Neural cell (in vitro differentiated cells): Measurements from ENCODE around the gene CDH7.

Source experiments
- EP300 ChIP-seq: fragments of 450-650 bp; conservative IDR thresholded peaks from 2 replicates; pipeline ENCODE4 v1.6.1; 2014; ENCODE audit warnings: antibody characterized with exemption, mild to moderate bottlenecking, moderate library complexity; ENCODE audit not compliant: poor library complexity, severe bottlenecking
- POLR2AphosphoS5 ChIP-seq: IDR thresholded peaks from 2 replicates; pipeline ENCODE4 v1.6.1; 2012
- RAD21 ChIP-seq: fragments of 450-650 bp; conservative IDR thresholded peaks from 2 replicates; pipeline ENCODE4 v1.6.1; 2014; ENCODE audit warnings: antibody characterized with exemption, mild to moderate bottlenecking, moderate library complexity
- SMC3 ChIP-seq: fragments of 450-650 bp; conservative IDR thresholded peaks from 2 replicates; pipeline ENCODE4 v1.6.1; 2014; ENCODE audit warnings: antibody characterized with exemption, mild to moderate bottlenecking, moderate library complexity; ENCODE audit not compliant: poor library complexity
- TAF1 ChIP-seq: IDR thresholded peaks from 2 replicates; pipeline ENCODE4 v1.6.1; 2012; ENCODE audit warnings: low read depth
- TF ChIP-seq, protein P1 (sequence below): fragments of 450-650 bp; IDR thresholded peaks from 2 replicates; pipeline ENCODE4 v1.5.1; 2014; ENCODE audit warnings: antibody characterized with exemption, mild to moderate bottlenecking, moderate library complexity; ENCODE audit not compliant: poor library complexity, severe bottlenecking

- TF ChIP-seq, protein P1, sequence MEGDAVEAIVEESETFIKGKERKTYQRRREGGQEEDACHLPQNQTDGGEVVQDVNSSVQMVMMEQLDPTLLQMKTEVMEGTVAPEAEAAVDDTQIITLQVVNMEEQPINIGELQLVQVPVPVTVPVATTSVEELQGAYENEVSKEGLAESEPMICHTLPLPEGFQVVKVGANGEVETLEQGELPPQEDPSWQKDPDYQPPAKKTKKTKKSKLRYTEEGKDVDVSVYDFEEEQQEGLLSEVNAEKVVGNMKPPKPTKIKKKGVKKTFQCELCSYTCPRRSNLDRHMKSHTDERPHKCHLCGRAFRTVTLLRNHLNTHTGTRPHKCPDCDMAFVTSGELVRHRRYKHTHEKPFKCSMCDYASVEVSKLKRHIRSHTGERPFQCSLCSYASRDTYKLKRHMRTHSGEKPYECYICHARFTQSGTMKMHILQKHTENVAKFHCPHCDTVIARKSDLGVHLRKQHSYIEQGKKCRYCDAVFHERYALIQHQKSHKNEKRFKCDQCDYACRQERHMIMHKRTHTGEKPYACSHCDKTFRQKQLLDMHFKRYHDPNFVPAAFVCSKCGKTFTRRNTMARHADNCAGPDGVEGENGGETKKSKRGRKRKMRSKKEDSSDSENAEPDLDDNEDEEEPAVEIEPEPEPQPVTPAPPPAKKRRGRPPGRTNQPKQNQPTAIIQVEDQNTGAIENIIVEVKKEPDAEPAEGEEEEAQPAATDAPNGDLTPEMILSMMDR = no peak
- TF ChIP-seq TAF1 (no peak), SMC3 (no peak), POLR2AphosphoS5 (no peak), RAD21 (no peak), EP300 (no peak)
These were observed 168.2 kb downstream of the CDH7 start for GRCh38 chr18:65919018-65919417.
